DMS 273 treated with DMSO at 0.1 percent for 48 hours (cell line): Measurements from ENCODE around the gene MAMDC2.
A peak's percentile ranks its signal among the peaks of the same experiment; 100 is the strongest.

Experiments
- DNase-seq: peaks from one replicate; lab custom pipeline; 2025; lab: John Stamatoyannopoulos, UW

The MAMDC2 gene, protein sequence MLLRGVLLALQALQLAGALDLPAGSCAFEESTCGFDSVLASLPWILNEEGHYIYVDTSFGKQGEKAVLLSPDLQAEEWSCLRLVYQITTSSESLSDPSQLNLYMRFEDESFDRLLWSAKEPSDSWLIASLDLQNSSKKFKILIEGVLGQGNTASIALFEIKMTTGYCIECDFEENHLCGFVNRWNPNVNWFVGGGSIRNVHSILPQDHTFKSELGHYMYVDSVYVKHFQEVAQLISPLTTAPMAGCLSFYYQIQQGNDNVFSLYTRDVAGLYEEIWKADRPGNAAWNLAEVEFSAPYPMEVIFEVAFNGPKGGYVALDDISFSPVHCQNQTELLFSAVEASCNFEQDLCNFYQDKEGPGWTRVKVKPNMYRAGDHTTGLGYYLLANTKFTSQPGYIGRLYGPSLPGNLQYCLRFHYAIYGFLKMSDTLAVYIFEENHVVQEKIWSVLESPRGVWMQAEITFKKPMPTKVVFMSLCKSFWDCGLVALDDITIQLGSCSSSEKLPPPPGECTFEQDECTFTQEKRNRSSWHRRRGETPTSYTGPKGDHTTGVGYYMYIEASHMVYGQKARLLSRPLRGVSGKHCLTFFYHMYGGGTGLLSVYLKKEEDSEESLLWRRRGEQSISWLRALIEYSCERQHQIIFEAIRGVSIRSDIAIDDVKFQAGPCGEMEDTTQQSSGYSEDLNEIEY

DNA sequence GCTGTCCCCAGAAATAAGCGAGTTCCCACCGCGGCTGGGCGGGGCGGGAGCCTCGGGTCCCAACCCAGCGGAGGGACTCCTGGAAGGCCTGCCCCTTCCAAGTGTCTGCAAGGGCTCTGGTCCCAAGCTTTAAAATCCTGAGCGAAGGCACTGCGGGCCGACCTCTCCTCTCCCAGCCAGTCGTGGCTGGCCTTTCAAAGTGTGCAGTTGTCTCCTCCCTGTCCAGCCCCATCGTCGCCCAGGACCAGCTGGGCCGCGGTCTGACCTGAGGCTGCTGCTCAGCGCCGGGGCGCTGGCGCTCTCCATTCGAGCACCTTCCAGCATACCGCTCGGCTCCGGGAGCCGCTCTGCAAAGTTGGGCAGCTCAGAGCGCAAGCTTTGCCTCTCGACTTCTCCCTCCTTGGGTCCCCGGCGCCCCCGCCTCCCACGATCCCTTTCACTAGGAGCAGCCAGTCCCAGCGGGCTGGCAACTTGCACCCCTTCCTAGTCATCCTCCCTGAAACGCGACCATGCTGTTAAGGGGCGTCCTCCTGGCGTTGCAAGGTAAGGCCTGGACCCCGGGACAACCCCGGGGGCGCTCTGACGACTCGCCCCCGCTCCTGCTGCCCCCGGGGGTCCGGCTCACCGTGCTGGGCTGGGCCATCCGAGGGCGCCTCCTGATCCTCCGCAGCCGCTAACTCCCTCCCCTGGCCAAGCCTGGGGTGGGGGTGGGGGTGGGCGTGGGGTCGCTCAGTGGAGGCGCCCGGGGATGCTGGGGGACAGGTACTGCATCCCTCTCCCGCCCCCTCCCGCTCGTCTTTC is at the start of gene MAMDC2:
Gene MAMDC2, plus strand, starts transcription at position 160 of the 801 bp plus-strand sequence. Its CDS starts 350 bp downstream, at position 510.
- no peak for DNase-seq

DNA sequence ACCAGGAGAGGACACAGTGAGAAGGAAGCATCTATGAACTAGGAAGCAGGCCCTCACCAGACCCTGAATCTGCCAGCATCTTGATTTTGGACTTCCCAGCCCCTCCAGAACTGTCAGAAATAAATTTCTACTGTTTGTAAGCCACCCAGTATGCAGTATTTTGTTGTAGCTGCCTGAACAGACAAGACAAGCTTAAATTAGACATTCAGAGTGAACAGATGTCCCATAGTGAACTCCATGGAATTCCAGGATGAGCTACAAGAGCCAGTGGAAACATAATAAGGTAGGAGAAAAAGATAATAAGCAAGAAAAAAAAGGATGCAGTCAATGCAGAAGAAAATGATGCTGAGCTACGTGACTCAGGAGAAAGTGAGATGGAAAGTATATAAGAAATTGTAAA is 47.8 kb upstream of the MAMDC2 start:
- DNase-seq = no peak

DNA sequence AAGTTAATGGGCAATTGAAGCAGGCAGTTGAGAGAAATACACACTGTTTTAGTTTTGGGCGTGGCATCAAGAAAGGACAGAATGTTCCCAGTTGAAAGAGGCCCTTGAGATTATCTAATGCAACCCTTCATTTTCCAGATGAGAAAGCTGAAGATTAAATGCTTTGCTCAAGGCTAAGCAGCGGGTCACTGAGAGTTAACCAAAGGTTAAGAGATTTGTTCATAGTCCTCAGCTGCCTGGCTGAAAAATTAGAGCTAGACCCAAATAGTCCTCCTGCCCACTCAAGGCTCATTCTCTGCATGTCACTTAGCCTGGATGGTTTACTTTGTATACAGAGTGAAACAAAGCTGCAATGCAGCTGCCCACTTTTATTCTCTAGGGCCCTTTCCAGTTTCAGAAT is 46.7 kb upstream of the MAMDC2 start:
- DNase-seq = no peak

DNA sequence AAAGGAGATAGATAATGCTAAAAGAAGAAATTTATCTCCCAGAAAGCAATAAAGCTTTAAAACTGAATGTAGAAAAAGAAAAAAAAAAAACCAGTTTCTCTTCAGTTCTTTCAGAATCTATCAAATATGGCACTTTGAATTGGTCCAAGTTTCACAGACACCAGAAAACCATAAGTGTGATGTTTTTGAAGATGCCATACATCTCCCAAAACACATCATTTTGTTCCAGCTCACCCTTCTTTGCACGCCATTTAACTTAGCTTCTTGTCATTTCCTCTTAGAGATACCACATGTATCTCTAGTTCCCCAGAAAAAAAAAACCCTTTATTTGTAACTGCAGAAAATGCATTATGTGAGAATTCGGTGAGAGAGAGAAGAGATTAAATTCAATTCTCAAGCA is 46.1 kb upstream of the MAMDC2 start:
- no peak for DNase-seq

DNA sequence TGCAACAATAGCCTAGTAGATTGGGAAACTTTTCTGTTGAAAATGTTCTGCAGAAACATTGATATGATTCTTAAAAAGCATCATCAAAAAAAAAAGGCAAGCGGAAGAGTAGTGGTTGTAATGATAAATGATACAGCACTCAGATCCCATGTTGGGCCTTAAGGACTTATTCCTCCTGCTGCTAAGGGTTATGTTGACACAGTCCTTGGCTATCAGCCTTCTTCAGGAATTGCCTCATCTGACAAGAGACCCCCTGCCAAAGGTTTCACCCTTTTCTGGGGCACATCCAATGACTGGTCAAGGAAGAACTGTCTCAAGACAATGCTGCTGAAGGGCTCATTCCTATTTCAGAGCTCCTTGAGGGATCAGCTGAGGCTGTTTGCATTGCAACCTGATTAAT is 44.3 kb upstream of the MAMDC2 start:
- DNase-seq = no peak

DNA sequence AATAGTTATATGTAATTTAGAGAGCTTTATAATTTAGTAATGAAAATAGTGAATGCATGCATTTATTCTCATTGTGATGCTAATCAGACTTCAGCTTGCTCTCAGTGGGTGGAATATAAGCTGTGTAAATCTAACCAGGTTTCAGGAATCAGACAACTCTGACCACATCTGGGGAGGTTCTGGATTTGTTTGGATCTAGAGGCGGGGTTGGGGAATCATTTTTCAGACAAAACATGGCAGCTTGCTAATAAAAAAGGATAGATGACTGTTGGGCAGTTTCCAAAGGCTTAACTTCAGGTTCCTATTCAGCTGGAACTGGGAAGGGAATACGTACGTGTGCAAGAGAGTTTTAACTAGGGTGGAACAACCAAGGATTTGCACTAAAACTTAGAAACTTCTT is 43.2 kb upstream of the MAMDC2 start:
- DNase-seq = no peak

DNA sequence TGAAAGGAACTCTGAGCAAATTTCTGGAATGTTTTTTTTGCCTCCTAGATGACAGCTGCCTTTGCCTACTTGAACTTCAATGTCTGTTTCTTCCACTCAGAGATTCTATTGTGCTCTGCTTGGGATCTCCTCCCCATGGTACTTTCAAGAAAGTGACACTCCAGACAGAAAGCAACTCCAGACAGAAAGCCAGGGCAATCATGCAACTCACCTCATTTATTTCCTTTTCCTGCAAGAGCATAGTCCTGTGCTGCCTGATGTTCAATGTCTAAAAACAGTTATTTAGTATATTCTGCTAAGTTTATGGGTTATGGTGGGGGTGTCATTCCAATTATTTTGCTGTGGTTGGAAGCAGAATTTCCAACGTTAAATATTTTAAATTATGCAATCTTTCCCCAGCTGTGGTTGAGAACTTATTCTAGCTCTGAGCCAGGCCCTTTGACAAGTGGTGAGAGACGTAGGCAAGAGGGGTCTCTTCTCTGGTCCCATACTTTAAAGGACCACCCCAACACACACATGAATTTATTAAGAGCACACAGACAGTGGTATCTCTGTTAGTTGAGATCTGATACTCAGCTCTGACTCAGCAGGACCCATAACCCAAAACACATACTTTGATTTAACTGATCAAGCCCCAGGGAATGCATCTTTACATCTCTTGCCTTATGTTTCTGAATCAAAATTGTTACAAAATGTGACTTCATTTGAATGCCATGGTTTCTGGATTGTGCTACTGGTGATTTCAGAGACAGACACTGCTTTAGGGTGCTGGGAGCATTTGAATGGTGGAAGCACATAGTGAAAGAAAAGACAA is 39.5 kb upstream of the MAMDC2 start:
- DNase-seq = no peak

DNA sequence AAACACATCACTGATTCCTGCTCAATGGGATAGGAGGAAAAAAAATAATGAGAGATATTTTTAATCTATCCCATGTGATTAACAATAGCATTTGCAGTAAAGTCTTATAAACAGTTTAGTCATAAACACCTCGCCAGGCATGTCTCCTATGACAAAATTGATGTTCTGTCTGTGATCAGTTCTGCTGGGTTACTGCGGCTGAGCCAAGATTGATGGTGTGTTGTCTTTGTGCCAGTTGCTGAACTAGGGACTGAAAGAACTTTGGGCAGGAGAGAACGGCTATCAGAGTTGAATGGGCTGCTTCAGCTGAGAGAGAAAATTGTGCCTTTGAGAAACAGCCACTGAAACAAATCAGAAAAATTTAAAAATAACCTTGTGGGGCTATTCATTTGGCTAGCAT is 37.3 kb upstream of the MAMDC2 start:
- DNase-seq = no peak

DNA sequence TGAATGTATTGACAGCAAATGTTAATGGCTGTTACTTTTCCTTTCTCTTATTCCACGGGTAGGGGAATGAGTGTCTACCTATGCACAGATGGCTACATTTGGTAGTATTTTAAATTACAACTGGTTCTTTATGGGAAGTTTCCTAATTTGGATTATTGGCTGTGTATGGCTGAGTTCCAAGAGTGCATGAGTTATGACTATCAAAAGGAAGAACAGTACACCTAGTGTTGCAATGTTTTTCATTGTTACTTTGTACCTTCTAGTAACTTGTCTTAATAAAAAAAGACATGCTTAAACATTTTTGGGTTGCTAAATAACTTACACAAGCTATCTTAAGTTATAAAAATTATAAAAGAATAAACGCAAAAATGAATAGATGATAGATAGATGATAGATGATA is 35.8 kb upstream of the MAMDC2 start:
- no peak for DNase-seq

DNA sequence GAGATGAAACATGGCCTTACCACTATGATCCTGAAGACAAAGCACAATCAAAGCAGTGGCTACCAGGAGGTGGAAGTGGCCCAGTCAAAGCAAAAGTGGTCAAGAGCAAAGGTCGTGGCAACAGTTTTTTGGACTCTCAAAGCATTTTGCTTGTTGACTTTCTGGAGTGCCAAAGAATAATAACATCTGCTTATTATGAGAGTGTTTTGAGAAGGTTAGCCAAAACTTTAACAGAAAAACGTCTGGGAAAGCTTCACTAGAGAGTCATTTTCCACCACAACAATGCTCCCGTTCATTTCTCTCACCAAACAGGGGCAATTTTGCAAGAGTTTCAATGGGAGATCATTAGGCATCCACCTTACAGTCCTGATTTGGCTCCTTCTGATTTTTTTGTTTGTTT is 33.6 kb upstream of the MAMDC2 start:
- no peak for DNase-seq

DNA sequence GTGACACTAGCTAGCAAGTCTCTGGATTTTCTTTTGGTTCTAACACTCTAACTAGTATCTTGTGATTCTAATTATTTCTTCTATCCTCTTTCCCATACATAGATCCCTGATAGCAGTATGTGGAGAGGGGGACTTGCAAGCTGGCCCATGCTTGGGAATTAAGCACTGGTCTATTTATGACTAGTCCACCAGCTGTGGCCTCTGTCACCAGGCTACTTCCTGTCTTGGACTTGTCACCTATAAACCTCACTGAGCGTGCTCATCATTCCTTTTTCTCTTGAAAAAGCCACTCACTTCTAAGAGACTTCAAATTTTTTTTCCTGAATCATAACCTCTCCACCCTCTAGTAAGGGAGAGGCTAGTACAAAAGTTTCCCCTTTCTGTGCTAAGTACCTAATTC is 32.3 kb upstream of the MAMDC2 start:
- DNase-seq = no peak

DNA sequence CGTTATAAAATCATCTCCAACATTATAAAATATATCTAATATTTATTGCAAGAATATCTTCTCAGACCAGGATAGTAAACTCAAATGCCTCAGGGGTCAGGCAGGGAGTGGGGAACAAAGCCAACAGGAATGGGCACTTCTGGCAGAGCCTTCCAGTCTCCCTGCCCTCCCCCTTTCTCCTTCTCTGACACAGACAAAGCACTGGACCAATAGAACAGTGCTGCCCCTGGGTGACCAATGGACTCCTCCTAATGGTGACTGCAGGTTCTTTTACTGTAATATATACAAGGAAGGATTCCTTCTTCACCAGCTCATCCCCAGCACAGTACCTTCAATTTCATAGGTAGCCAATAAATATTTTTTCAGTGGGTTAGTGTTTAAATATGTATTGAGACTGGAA is 31.1 kb upstream of the MAMDC2 start:
- DNase-seq = no peak

DNA sequence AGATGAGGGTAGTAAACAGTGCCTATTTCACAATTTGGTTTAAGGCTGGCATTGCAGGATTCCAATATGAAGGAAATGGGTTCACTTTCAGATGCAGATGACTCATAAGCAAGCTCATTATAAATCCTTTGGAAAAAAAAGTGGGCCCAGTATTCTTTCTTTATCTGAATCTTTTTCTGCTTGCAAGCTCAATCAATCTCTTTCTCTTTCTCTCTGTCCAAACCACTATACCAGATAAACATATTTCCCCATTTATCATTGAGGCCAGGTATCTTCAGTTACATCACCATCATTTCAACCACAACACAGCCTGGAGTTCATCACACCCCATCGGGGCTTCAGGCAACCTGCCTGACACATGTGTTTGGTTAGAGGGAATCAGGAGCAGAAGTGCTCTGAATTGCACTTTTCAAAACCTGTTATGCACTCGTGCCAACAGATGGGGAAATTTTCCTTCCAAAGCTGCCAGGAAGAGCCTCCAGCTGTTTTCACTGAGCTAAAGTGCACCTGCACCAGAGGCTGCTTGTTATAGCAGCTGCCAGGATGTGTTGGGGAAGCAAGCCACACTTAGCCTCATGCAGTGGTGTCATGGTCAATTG is 30.0 kb upstream of the MAMDC2 start:
- peak; percentile 11 for DNase-seq

DNA sequence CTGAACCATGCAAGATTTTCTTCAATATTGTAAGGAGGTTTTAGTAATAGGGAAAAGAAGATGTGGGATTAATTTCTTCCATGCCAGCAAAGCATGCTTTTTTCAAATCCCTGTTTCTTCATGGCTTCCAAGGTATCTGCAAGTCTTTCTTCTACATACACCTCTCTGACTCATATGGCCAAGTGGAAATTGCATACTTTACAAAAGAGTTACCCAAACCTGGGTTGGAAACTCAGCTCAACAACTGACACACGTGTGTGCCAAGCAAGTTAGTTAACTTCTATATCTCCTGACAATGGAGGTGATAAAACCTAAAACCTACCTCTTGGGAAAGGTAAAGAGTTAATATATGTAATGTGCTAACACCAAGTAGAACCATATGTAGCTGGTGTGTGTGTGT is 28.5 kb upstream of the MAMDC2 start:
- DNase-seq = no peak

DNA sequence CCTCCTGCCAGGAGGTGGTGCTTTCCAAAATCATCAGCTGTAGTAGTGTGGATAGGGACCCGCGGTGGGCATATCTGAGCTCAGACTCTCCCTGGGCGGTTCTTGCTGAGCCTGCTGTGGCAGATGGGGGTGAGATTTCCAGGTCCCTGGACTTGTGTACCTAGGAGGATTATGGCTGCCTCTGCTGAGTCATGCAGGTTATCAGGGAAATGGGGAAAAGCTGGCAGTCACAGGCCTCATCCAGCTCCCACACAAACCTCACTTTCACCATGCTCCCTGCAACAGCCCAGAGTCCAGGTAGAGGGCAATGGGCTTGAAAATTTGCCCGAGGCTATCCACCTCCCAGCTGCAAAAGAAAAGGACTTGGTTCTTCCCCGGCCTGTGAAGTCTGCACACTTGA is 23.4 kb upstream of the MAMDC2 start:
- DNase-seq = no peak

DNA sequence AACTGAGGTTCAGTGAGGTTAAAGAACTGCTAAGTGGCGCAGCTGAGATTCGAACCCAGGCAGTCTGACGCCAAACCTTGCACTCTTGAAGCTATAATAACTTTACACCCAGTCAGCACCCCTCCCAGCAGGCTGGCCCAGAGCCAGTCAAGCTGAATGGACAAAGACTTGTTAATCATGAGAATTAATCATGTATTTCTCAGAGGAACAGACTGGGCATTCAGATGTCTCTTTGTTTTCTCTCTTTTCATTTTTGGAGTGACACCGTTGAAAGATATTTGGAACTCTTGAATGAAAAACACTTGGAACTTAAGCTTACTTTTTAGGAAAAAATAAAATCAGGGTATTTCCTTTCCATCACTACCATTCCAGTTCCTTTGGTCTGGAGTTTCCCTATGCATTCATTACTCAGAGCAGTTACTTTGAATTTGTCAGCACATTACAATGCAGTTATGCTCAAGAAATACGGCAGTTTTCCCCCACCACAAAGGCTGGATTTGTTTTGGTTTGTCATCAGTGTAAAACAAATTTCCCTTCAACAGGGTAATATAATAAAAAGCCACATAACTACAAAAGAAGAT is 22.6 kb upstream of the MAMDC2 start:
- no peak for DNase-seq

DNA sequence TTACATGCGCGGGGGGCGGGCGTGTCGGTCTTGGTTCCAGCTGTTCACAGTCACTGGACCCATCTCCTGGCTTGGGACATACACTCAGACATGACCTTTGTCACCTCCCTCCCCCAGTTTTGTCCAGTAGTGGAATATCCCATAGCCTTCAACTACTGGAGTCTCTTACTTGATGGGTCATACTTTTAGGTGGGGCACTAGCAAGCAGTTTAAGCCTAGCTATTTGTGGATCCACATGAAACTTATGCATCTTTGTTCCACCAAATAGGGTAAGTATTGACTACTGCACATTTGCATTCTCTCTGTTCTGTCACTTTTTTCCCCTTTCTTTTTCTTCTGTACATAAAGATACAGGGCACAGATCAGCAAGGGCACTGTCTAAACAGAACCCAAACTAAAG is 15.4 kb upstream of the MAMDC2 start:
- DNase-seq = no peak

DNA sequence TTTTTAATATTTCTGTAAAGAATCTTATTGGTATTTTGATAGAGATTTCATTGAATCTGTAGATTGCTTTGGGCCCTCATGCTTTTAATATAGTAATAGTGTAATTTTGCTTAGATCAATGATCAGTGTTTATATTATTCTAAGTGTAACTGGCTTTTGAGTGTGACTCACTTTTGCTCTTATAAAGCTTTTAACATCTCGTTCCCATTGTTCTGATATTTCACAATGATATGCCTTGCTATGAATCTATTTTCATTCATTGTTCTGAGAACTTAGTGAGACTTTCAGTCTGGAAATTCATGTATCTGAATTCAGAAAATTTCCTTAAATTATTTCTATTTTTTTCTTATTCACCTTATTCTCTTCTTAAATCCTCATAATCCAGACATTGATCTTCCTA is 13.5 kb upstream of the MAMDC2 start:
- DNase-seq = no peak

DNA sequence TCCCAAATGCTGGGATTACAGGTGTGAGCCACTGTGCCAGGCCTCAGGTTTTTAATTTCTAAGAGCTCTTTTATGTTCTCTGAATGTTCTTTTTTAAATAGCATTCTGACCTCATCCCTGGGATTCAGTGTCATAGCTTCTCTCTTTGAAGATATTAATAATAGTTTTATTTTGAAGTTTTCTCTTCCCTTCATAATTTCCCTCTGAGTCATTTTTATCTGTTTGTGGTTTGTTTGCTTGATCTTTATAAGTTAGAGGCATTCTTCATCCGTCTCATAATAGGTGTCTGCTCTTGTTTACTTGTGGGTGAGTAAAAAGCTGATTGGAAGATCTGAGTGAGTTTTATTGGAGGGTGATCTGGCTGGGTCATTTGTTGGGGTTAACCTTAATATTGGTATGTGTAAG is 12.5 kb upstream of the MAMDC2 start:
- DNase-seq = no peak

DNA sequence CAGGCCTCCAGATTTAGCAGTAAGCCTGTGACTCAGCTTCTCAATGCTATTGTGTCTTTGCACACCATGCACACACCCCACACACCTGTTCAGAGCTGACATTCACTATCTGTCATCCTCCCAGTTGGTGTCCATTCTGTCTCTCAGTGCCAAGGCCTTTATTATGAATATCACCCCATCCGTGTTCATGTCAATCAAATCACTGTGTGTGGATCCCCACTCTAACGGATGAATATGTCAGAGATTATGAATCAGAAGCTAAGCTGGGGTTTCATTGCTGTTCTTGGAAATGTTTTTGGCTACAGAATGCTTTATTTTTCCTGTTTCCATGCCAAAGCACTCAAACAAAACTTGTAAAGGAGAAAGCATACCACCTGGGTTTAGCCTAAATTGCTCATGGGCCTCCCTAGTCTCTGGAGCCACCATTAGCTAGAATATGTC is 9.4 kb upstream of the MAMDC2 start:
- DNase-seq = no peak

DNA sequence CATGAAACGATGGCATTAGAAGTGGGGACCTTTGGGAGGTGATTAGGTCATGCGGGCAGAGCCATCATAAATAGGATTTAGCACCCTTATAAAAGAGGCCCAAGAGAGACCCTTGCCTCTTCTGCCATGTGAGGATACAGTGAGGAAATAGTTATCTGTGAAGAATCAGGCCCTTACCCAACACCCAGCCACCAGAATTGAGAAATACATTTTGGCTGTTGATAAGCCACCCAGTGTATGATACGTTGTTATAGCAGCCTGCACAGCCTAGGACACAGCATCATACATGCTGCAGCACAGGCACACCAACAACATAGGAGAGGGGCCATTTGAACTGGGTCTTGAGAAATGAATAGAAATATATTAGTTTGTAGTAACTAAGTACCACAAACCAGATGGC is 8.0 kb upstream of the MAMDC2 start:
- no peak for DNase-seq
